Renal pelvis (tissue), 4 donors: ENCODE measurements around the gene GAS7. TPM values are rescaled to one million over a fixed set of nuclear protein-coding genes. Genes with fewer than 3 reads are reported as not detected.

Experiments used
- DNase-seq: peaks from one replicate; pipeline ENCODE4 v3.0.0-alpha.2; 2013
- polyA plus RNA-seq, 3 donors: library from polyadenylated mRNA; unstranded; fragments of 120-200 nt; gene quantifications; one replicate each; pipeline ENCODE4 v1.2.1, GENCODE V29; 2013; ENCODE audit not compliant: insufficient read length in 3 of 3

Gene GAS7
- polyA plus RNA-seq, 3 donors, result 13.5 to 16.5 (median 15.6) TPM

- DNase-seq, result no peak
Observed at GRCh38 chr17:10207153-10207552, 8.7 kb upstream of the GAS7 start.

DNA sequence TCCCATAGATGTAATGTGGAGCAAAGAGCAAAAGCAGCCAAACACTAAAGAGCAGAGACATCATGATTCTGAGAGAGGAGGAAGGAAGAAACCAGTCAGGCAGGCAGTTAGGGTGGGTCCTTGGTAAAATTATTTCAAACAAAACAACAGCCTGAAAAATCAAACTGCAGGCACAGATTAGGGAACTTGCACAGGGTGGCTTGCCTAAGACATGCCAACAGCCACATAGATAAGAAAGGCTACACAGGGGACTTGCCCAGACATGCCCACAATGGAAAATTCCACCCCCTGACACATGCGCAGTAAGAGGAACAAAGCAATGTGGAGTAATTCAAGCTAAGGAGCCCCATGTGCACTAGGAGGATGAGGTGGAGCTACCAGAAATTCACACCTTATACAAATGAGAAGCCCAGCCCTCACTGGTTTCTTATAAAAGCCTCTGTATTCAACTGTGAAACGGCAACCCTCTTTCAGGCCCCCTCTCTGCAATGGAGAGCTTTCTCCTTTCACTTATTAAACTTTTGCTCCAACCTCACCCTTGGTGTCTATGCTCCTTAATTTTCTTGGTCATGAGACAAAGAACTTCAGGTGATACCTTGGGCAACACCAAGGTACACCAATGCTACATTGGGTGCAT is 7.3 kb upstream of the GAS7 start:
- no peak for DNase-seq

- no peak for DNase-seq
Observed at GRCh38 chr17:10201680-10202079, 3.3 kb upstream of the GAS7 start.

DNA sequence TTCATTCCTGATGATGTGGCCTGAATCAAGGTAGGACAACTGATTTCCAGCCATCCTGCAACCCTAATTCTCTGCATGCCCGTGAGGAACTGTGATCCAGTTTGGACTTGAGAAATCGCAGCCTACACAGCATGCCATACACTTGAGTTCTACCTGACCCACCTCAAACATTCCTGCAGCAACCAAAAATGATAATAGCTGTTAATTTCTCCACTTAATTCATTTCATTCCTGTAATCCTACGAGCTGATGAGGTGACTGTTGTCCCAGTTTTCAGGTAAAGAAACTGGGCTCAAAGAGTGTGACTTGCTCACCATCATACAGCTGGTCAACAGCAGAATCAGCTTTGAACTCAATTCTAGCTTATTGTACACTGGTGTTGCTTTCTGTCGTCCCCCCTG is 2.2 kb upstream of the GAS7 start:
- DNase-seq, result no peak

GRCh38 chr17:10200016-10200415 is 1.6 kb upstream of the GAS7 start:
- no peak for DNase-seq

DNA sequence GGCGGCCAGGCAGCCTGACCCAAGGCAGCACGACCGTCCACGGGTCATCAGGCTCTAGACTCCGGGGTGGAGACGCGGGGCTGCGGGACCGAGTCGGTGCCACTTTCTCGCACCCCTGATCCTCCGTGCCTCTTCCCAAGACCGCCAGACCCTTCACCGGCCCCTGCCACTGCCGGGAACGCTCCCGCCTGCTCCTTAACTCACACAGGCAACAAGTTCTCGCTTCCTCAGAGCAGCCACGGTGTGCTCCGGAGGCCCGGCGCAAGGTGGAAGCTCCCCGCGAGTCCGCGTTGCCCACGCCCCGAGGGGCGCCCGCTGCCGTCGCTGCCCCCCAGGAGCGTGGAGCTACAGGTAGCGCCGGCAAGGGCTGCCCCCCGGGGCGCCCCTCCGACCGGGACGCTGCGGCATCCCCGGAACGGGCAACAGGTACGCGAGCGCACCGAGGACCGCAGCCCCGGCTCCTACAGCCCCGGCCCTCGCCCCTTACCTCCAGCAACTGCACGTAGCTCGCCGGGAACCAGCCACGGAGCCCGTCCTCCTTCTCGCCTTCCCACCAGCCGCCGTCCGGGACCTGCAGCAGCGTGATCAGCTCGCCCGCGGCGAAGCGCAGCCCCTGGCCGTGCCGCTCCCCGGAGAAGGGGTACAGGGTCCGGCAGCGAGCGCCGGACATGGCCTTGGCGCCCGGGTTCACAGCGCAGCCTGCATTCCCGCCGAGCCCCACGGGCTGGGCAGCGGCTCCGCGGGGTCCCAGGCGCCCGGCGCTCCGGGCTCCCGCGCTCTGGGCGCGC is 491 bp downstream of the GAS7 start:
- no peak for DNase-seq

- no peak for DNase-seq
Observed at GRCh38 chr17:10197362-10197720, 1.1 kb downstream of the GAS7 start.

DNA sequence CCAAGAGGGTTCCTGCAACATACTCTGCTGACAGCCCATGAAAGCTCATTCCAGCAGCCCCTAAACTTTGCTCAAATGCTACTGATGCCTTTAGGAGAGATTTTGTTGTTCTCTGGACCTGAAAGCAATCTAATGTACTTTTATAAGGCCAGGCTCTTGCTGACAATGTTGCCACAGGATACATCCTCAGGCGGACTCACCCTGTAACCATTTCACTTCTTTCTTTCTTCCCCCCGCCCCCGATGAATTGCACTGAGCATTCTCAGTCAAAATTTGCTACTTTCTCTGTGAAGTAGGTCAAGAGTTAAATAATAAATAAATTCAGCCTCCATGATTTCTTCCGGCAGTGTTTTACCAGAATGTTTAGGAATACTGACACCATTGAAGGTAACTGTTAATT is 1.5 kb downstream of the GAS7 start:
- no peak for DNase-seq

- no peak for DNase-seq
Observed at GRCh38 chr17:10196384-10196895, 2.0 kb downstream of the GAS7 start.

DNA sequence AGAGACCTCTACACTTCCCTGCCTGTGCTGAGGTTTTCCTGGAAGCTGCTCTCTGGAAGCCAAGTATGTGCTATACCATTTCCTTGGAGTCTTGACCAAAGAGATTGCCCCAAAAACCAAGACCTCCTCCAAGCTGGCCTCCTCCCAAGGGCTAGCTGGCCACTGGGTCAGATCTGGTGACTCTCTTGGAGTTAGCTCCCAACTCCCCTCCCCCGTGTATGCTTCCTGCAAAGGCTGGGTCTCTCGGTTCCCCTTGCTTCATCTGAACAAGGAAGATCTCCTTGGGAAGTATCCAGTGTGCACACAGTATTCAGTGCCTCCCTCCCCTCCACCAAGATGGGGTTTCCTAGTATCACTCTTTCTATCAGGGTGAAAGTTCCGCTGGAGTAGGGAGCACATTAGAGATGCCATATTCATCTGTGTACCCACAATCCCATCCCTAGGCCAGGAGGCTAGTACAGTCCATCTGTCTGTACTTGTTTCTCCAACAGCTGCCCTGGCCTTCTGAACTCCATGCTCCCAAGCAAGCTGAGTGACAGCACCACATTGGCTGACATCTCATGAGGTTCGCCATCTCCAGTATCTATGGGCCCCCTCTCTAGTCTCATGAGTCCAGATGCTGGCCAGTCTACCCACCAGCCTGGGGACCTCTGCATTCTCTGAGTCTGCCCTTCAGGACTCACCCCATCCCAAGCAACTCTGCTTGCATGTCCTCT is 3.2 kb downstream of the GAS7 start:
- no peak for DNase-seq

DNA sequence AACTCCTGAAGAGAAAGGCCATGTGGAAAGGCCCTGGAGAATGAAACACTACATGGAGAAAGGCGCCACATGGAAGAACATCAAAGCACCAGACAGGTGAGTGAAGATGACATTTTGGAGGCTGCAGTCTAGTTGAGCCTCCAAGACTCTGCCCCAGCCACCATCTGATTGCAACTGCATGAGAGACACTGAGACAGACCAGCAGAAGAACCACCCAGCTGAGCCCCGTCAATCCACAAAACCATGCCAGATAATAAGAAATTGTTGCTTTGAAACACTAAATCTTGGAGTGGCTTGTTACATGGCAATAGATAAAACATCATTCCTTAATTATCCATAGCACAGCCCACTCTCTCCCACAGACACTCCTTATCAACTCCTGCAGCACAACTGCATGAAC is 4.8 kb downstream of the GAS7 start:
- DNase-seq, result no peak

DNA sequence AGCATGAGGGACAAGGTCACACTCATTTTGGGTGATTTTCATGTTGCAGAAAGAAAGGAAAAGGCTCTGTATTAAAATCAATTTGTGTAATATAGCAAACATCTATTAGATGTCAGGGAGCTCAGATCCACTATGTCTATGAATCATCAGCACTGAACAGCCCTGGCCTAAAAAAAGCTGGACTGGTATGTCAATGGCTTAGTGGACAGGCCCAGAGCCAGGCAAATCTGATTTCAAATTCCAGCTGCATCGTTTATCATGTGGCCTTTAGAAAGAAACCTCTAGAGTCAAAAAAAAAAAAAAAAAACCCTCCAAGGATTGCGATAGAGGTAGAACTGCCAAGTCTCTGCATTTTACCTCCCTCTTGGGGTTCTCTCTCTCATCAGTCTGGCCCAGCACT is 5.4 kb downstream of the GAS7 start:
- no peak for DNase-seq

DNA sequence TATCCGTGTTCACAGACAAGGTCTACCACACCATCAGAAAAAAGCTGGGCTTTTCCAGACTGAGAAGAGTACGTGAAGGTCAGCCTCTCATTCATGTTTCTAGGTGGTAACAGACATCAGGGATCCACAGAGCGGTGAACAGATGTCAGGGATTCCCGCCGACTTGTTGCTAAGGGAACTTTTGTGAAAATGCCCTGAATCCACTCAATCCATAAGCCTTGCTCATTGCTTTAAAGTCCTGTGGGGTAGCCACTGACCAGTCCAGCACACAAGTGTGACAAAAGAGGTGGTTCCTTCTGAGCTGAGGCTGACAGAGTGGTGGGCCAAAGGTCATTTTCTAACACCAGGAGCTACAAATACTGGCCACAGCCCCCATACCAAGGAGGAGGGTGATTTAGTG is 5.9 kb downstream of the GAS7 start:
- no peak for DNase-seq

DNA sequence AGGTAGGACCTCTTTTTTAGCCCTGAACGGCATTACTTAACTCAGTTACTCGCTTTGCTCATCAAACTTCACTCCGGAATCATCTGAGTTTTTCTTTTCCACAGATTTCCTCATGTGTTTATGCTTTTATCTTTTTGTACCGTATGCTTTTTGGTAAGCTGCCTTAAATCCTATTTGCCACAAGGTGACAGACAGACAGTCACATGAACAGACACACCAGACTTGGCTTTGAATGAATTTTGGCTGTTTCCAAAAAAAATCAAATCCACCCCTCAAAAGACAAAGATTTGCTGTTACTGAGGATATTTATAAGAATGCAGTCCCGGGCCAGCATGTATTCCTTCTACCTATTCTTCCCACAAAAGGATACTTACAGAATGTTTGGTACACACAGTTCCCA is 10.9 kb downstream of the GAS7 start:
- DNase-seq, result no peak

DNA sequence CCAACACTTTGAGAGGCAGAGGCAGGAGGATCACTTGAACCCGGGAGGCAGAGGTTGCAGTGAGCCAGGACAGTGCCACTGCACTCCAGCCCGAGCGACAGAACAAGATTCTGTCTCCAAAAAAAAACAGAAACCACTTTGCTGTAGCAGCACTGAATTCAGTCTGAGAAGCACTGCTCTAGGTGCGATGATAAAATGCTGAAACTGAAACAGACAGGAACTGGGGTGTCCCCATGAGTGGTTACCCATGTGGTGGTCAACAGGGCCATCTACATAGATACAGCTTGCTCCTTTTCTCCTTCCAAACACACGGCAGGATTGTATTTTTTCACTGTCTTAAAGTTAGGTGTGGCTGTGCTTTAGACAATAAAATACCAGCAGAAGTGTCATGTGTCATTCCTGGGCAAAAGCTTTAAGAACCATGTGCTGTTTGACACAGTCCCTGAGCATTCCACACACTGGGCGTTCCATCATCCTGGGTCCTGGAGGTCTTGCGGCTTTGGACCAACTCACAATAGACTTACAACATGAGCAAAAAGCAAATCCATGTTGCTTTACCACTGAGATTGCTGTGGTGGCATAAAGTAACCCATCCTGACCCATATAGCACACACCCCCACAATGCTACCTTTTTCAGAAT is 11.5 kb downstream of the GAS7 start:
- no peak for DNase-seq

GRCh38 chr17:10183931-10184930 is 14.2 kb downstream of the GAS7 start:
- DNase-seq, result no peak

DNA sequence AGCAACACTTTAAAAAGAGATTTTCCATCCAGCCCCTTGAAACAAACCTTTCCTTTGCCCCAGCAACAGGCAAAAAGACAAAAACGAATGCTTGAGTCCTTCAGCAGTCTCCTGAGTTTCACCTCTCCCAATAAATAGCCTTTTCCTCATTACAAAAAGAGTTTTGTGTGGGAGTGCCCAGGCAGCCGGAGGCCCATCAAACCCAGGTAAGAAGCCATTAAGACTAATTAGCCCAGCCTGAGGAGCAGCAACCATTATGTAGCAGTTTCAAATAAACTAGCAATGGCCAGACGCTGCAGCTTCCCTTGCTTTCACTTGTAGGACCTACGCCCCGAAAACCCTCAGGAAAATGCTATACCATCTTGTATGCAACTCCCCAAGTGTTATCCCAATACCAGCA is 15.6 kb downstream of the GAS7 start:
- no peak for DNase-seq

DNA sequence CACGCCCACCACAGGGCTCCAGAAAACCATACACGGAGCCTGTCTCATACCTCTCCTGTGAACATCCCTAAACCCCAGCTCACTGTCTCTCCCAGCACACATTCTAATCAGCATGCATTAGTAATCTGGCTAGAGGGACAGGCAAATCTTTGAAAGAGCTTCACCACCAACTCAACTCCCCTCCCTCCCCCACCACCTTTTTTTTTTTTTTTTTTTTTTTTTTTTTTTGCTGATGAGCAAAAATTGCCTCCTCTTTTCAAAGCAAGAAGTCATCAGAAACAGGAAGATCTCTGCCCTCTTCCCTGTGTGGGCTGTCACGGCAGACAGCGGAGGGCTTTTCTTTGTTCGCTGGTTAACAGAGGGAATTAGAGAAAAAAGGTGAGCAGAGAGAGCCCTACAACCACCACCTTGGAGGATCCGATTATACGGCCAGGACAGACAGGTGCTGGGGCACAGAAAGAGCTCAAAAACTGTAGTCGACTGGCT is 19.9 kb downstream of the GAS7 start:
- no peak for DNase-seq

DNA sequence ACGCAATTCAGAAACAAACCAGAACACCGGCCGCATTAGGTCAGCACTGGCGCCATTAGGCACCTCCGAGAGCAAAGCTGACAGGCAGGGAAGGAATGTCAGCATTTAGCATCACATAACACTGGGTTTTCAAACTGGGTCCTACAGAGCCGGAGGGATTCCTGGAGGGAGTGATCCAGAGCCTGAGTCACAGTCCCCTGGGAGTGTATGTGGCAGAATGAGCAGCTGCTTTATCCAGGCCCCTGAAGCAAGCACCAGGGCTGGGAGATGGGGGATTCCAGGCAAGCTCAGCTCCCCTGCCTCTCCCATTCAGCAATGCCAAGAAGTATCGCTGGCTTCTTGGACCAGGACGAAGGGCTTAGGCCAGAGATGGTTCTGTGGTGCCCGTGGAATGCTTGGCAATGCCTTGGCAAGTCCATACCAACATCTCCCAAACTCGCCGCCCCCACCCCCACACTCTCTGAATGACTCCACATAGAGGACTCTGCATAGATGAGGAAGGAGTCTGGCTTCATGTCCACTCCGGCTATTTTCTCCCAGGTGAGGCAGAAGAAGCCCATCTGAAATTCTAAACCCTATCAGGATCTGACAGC is 20.4 kb downstream of the GAS7 start:
- no peak for DNase-seq

GRCh38 chr17:10177131-10177912 is 21.1 kb downstream of the GAS7 start:
- no peak for DNase-seq
